Testis (tissue), 2 donors: ENCODE data around the gene SPOP.

Source experiments
- CTCF ChIP-seq, 3 experiments: fragments of 450-650 bp in 2 of 3; fragments of 200-600 bp in 1 of 3; sonication (generic) in 1 of 3; IDR thresholded peaks; one replicate each; pipeline ENCODE4 v1.5.1; 2016 to 2019; ENCODE audit warnings: antibody characterized with exemption in 3 of 3, mild to moderate bottlenecking in 2 of 3, moderate library complexity in 1 of 3
- POLR2A ChIP-seq: fragments of 450-650 bp; IDR thresholded peaks from one replicate; pipeline ENCODE4 v1.6.1; 2017; ENCODE audit warnings: antibody characterized with exemption, mild to moderate bottlenecking, moderate library complexity

DNA sequence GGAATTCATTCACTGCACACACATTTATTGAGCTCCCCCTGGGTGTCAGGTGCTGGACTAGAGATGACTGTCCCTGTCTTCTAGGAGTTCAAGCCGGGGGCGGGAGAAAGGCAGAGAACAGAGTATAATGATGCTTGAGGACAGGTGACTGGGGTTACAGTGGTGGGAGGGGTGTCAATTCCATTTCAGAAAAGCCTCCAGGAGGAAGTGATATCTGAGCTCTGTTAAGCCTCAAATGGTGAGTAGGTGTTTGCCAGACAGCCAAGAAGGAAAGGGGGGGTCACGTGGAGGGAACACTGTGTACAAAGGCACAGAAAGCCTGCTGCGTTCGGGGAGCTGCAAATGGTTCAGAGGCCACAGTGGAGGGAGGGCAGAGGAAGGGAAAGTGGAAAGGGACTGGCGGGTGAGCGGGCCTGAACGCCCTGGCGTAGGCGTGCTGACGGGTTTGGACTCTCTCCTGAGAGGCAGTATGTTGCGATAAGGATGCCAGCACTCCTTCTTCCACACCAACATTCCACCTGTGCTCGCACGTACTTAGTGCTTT, 111.9 kb downstream of the SPOP start:
- no peak for TF ChIP-seq POLR2A
- TF ChIP-seq CTCF (IDR thresholded peaks at IDR 0.05) = no peak
